Measurements from ENCODE around the gene UGT1A4. TPM values are rescaled to one million over a fixed set of nuclear protein-coding genes. Genes with fewer than 3 reads are reported as not detected.
A peak's percentile ranks its signal among the peaks of the same experiment; 100 is the strongest.

Gene UGT1A4
- total RNA-seq, 2 experiments from 2014 or later: not detected

DNA sequence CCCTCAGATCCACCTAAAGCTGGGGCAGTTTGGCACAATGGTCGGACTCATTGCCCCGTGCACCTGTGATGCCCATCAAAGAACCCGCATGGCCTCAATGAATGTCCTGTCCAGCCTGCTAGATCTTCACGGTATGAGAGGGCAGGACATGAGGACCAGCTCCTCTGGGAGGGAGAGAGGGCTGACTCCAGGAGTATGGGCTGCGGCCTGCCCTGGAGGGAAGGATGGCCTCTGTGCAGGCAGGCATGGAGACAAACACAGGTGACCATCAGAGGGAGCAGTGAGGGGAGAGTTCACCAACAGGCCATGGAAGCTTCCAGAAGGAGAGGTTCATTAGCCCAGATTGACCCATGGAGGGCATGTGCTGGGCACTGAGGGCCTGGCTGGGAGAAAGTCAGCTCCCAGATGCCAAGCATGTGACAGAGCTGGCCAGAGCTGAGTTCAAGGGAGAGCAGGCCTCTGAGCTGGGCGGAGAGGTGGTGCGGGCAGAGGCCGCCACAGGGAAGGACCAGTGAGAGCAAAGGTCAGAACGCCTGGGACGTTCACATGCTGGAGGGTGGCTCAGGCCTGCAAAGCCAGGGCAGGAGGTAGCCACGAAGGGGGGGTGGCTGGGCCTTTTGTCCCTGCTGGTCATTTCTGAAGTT is 99.6 kb downstream of the UGT1A4 start:
- DNase-seq (peak in 1 of 14 experiments; percentile 19), ATAC-seq (ENCODE audit: poor library complexity) (no peak)
- Mint-ChIP-seq H3K27me3 (peaks cover 7% of the 10 kb centered on the region), H3K4me1 (ENCODE audit: low read depth) (no peaks in the 10 kb centered on the region), H3K4me3 (no peak overlapping the region), H3K27ac (no peak overlapping the region), H3K36me3 (ENCODE audit: low read depth) (no peaks in the 10 kb centered on the region), H3K9me3 (no peaks in the 10 kb centered on the region)
- Histone ChIP-seq H3K4me1 (ENCODE audit: insufficient read depth, low read length) (no peaks in the 10 kb centered on the region), H3K27me3 (ENCODE audit: control insufficient read depth in 1 of 2, insufficient read depth in 2 of 2, low read length in 2 of 2) (peaks cover 0 to 5% of the 10 kb centered on the region in 2 experiments), H3K27ac (ENCODE audit: low read depth in 1 of 2, low read length in 2 of 2) (no peak overlapping the region), H3K36me3 (ENCODE audit: insufficient read depth, low read length) (no peaks in the 10 kb centered on the region), H3K9me3 (ENCODE audit: control insufficient read depth in 1 of 2, insufficient read depth in 1 of 2, low read length in 2 of 2) (peaks cover 0 to 13% of the 10 kb centered on the region in 2 experiments), H3K4me3 (ENCODE audit: low read length) (no peak overlapping the region)
- no peak for TF ChIP-seq CTCF (IDR thresholded peaks at IDR 0.05)
- intact Hi-C loops (cut with DNase I, micrococcal nuclease): no loop called here
- ChIA-PET CTCF (no interaction called here), POLR2A (no interaction called here)

GRCh38 chr2:233818639-233819621 is 100.4 kb downstream of the UGT1A4 start:
- Histone ChIP-seq H3K4me3 (ENCODE audit: low read length) (no peak overlapping the region), H3K36me3 (ENCODE audit: insufficient read depth, low read length) (no peaks in the 10 kb centered on the region), H3K27me3 (ENCODE audit: control insufficient read depth in 1 of 2, insufficient read depth in 2 of 2, low read length in 2 of 2) (peaks cover 0 to 5% of the 10 kb centered on the region in 2 experiments), H3K9me3 (ENCODE audit: control insufficient read depth in 1 of 2, insufficient read depth in 1 of 2, low read length in 2 of 2) (peaks cover 0 to 13% of the 10 kb centered on the region in 2 experiments), H3K27ac (ENCODE audit: low read depth in 1 of 2, low read length in 2 of 2) (no peak overlapping the region), H3K4me1 (ENCODE audit: insufficient read depth, low read length) (no peaks in the 10 kb centered on the region)
- DNase-seq (peak in 1 of 14 experiments; percentile 25), ATAC-seq (ENCODE audit: poor library complexity) (no peak)
- intact Hi-C loops (cut with DNase I, micrococcal nuclease): no loop called here
- Mint-ChIP-seq H3K27ac (no peak overlapping the region), H3K9me3 (no peaks in the 10 kb centered on the region), H3K4me3 (no peak overlapping the region), H3K36me3 (ENCODE audit: low read depth) (no peaks in the 10 kb centered on the region), H3K27me3 (peaks cover 7% of the 10 kb centered on the region), H3K4me1 (ENCODE audit: low read depth) (no peaks in the 10 kb centered on the region)
- CTCF ChIA-PET: no interaction called here
- TF ChIP-seq CTCF (IDR thresholded peaks at IDR 0.05): no peak
- POLR2A ChIA-PET: no interaction called here

- Histone ChIP-seq H3K4me1 (ENCODE audit: insufficient read depth, low read length) (no peaks in the 10 kb centered on the region), H3K9me3 (ENCODE audit: control insufficient read depth in 1 of 2, insufficient read depth in 1 of 2, low read length in 2 of 2) (peaks cover 0 to 8% of the 10 kb centered on the region in 2 experiments), H3K4me3 (ENCODE audit: low read length) (no peak overlapping the region), H3K36me3 (ENCODE audit: insufficient read depth, low read length) (no peaks in the 10 kb centered on the region), H3K27ac (ENCODE audit: low read depth in 1 of 2, low read length in 2 of 2) (no peak overlapping the region), H3K27me3 (ENCODE audit: control insufficient read depth in 1 of 2, insufficient read depth in 2 of 2, low read length in 2 of 2) (peaks cover 0 to 5% of the 10 kb centered on the region in 2 experiments)
- intact Hi-C loops (cut with DNase I, micrococcal nuclease): no loop called here
- Mint-ChIP-seq H3K36me3 (ENCODE audit: low read depth) (no peaks in the 10 kb centered on the region), H3K27me3 (peaks cover 7% of the 10 kb centered on the region), H3K4me3 (no peak overlapping the region), H3K27ac (no peak overlapping the region), H3K9me3 (no peaks in the 10 kb centered on the region), H3K4me1 (ENCODE audit: low read depth) (no peaks in the 10 kb centered on the region)
- CTCF ChIA-PET: no interaction called here
- no peak for ATAC-seq (ENCODE audit: poor library complexity)
- no peak for TF ChIP-seq CTCF (IDR thresholded peaks at IDR 0.05)
- peak in 1 of 14 experiments; percentile 20 for DNase-seq
- POLR2A ChIA-PET: no interaction called here
Measured at GRCh38 chr2:233819884-233820773, 101.6 kb downstream of the UGT1A4 start.

Measured in CD4-positive, alpha-beta T cell (primary cell).